IPS DF 4.7 (cell line): ENCODE measurements around the gene L3MBTL1.

Source experiments
- DNase-seq: peaks from one replicate; pipeline ENCODE4 v3.0.0-alpha.2; 2013; ENCODE audit warnings: low spot score; ENCODE audit errors: extremely low read depth

The L3MBTL1 gene

GRCh38 chr20:43558412-43559146, 51.1 kb downstream of the L3MBTL1 start, which contains the start of gene SGK2:
Gene SGK2 (plus strand): TSS chr20:43559027. CDS start chr20:43566496, 7,469 bp downstream.
- DNase-seq, result no peak

GRCh38 chr20:43559147-43559987, 51.9 kb downstream of the L3MBTL1 start:
- DNase-seq, result no peak

GRCh38 chr20:43560974-43561373, 53.5 kb downstream of the L3MBTL1 start:
- DNase-seq, result no peak

- DNase-seq, result no peak
Observed at GRCh38 chr20:43563429-43563828, 55.9 kb downstream of the L3MBTL1 start.

GRCh38 chr20:43563991-43564390, 56.5 kb downstream of the L3MBTL1 start:
- no peak for DNase-seq

- no peak for DNase-seq
Observed at GRCh38 chr20:43564455-43564854, 57.0 kb downstream of the L3MBTL1 start.

- DNase-seq, result no peak
Observed at GRCh38 chr20:43564993-43565757, 57.7 kb downstream of the L3MBTL1 start.

- no peak for DNase-seq
Observed at GRCh38 chr20:43565758-43566104, 58.2 kb downstream of the L3MBTL1 start.

- no peak for DNase-seq
Observed at GRCh38 chr20:43567477-43567876, 60.0 kb downstream of the L3MBTL1 start.

- DNase-seq, result no peak
Observed at GRCh38 chr20:43568706-43569105, 61.2 kb downstream of the L3MBTL1 start.

GRCh38 chr20:43569282-43569681, 61.8 kb downstream of the L3MBTL1 start:
- no peak for DNase-seq

- DNase-seq, result no peak
Observed at GRCh38 chr20:43570496-43570895, 63.0 kb downstream of the L3MBTL1 start.

GRCh38 chr20:43571310-43571709, 63.8 kb downstream of the L3MBTL1 start:
- no peak for DNase-seq

- DNase-seq, result no peak
Observed at GRCh38 chr20:43571771-43572170, 64.3 kb downstream of the L3MBTL1 start.

GRCh38 chr20:43572891-43573290, 65.4 kb downstream of the L3MBTL1 start:
- DNase-seq, result no peak

- DNase-seq, result no peak
Observed at GRCh38 chr20:43576108-43576507, 68.6 kb downstream of the L3MBTL1 start.

GRCh38 chr20:43579861-43580793, 72.6 kb downstream of the L3MBTL1 start:
- DNase-seq, result no peak

- no peak for DNase-seq
Observed at GRCh38 chr20:43583133-43583864, 75.8 kb downstream of the L3MBTL1 start.

GRCh38 chr20:43583982-43584432, 76.5 kb downstream of the L3MBTL1 start:
- DNase-seq, result no peak
